Sigmoid colon (tissue), 4 donors: ENCODE results near the gene PRKAG2.

ENCODE experiments used
- CTCF ChIP-seq, 4 experiments: fragments of 450-650 bp in 3 of 4; fragments of 200-600 bp in 1 of 4; IDR thresholded peaks; one replicate each; pipeline ENCODE4 v1.5.1; 2016 to 2019; ENCODE audit warnings: antibody characterized with exemption in 4 of 4, mild to moderate bottlenecking in 3 of 4, moderate library complexity in 2 of 4
- EP300 ChIP-seq, 4 donors: sonication (generic); formaldehyde crosslinking; IDR thresholded peaks; one replicate each; pipeline ENCODE4 v1.6.1; 2017; ENCODE audit warnings: antibody characterized with exemption in 4 of 4
- POLR2A ChIP-seq, 2 donors: fragments of 450-650 bp; IDR thresholded peaks; one replicate each; pipeline ENCODE4 v1.6.1; 2016; ENCODE audit warnings: antibody characterized with exemption in 2 of 2, mild to moderate bottlenecking in 2 of 2, moderate library complexity in 2 of 2
- POLR2AphosphoS5 ChIP-seq, 4 donors: sonication (generic); formaldehyde crosslinking; IDR thresholded peaks; one replicate each; pipeline ENCODE4 v1.6.1; 2017; ENCODE audit warnings: antibody characterized with exemption in 4 of 4

GRCh38 chr7:151884312-151885201 lies 7.6 kb upstream of the PRKAG2 start:
- TF ChIP-seq CTCF (IDR thresholded peaks at IDR 0.05) (no peak), POLR2AphosphoS5 (IDR thresholded peaks at IDR 0.05) (no peak), POLR2A (IDR thresholded peaks at IDR 0.05) (no peak), EP300 (IDR thresholded peaks at IDR 0.05) (no peak)
